Fibroblast of mammary gland (primary cell): ENCODE measurements around the gene GPAT3.
"Not testable (repeated sequence)": the region's sequence is repeated elsewhere in the genome, so short reads cannot be mapped to it uniquely, and the experiment has no call there.

Source experiments
- DNase-seq: peaks from one replicate; pipeline ENCODE4 v3.0.0-alpha.2; 2010; ENCODE audit warnings: low read depth
- H3K4me3 ChIP-seq: 2 replicates; pipeline ENCODE4 v1.5.1; 2011; ENCODE audit warnings: low read depth, mild to moderate bottlenecking, low read length, moderate library complexity; ENCODE audit not compliant: control insufficient read depth
- TF ChIP-seq, protein P1 (sequence below): conservative IDR thresholded peaks from 2 replicates; pipeline ENCODE4 v1.5.1; 2011; ENCODE audit warnings: low read depth, low read length, inconsistent platforms; ENCODE audit not compliant: control insufficient read depth, insufficient read depth

GPAT3 gene

DNA sequence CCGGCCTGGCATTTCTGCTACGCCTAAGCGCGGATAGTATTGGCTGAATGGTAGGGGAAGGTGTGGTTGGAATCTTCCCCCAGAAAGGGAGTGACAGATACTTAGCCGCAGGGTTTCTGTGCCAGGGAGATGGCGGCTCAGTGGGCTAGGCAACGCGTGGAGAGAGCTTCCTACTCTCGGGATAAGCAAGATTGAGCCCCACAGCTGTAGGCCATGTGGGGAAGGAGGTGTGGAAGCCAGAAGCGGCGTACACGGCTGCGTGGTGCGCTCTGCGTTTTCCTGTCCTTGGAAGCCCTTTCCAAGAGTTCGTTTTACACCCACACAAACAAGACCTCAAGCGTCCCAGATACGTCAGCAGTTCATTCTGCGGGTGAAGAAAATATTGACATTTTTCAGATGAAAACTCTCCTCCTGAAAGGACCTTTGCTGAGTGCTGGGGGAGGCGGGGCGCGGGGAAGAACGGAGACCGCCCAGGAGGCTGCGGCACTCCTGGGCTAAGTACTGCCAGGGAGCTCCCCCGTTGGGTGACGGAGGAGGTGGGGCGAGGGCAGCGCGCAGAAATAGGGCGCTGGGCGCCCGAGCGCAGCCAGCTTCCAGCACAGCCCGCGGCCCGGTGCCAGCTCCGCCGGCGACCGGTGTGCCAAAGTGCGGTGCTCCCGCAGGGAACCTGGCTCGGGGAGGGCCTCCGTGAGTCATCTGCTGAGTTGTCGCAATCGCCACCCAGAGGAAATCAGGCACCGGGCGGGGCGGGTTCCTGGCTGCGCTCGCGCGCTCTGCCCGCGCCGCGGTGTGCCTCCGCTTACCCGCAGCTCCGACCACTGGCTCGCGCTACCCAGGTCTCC, at the start of gene GPAT3:
Gene GPAT3, plus strand, starts transcription at position 589 of the 842 bp plus-strand sequence. CDS start 515 bp downstream, outside the sequence.
- peak; percentile 87 for DNase-seq
- TF ChIP-seq, protein P1, sequence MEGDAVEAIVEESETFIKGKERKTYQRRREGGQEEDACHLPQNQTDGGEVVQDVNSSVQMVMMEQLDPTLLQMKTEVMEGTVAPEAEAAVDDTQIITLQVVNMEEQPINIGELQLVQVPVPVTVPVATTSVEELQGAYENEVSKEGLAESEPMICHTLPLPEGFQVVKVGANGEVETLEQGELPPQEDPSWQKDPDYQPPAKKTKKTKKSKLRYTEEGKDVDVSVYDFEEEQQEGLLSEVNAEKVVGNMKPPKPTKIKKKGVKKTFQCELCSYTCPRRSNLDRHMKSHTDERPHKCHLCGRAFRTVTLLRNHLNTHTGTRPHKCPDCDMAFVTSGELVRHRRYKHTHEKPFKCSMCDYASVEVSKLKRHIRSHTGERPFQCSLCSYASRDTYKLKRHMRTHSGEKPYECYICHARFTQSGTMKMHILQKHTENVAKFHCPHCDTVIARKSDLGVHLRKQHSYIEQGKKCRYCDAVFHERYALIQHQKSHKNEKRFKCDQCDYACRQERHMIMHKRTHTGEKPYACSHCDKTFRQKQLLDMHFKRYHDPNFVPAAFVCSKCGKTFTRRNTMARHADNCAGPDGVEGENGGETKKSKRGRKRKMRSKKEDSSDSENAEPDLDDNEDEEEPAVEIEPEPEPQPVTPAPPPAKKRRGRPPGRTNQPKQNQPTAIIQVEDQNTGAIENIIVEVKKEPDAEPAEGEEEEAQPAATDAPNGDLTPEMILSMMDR = no peak
- H3K4me3 ChIP-seq = peak within 1 kb of the TSS; percentile 68

DNA sequence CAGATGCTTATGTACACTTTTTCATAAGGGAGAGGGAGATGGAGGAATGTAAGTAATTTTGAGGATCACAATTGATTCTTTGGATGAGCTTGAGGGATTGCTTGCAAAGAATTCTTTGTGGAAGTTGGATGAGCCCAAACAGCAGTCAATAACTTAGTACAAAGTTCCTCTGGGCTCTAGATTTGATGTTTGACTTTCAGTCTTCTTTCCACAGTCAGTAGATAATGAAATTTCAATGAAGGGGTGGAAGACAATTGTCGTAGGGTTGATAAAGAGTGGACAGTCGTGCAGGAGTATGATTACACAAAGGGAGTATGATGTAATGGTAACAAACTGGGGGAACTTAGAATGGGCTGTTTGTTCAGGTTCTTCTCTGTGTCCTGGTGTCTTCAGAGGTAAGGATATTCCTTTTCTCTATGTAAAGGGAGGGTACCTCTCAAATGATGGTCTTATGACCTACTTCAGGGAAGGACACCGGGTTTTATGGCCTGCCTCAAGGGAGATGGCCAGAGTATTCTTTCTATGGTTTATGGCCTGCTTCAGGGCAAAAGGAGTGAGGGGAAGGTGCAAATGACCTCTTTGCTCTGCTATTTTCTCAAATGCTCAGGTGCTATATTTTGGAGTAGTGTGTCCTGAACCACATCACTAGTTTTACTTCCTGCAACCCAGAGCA, 49.3 kb upstream of the GPAT3 start:
- TF ChIP-seq, protein P1 = no peak
- no peak for DNase-seq
- H3K4me3 ChIP-seq = no peak overlapping the region

DNA sequence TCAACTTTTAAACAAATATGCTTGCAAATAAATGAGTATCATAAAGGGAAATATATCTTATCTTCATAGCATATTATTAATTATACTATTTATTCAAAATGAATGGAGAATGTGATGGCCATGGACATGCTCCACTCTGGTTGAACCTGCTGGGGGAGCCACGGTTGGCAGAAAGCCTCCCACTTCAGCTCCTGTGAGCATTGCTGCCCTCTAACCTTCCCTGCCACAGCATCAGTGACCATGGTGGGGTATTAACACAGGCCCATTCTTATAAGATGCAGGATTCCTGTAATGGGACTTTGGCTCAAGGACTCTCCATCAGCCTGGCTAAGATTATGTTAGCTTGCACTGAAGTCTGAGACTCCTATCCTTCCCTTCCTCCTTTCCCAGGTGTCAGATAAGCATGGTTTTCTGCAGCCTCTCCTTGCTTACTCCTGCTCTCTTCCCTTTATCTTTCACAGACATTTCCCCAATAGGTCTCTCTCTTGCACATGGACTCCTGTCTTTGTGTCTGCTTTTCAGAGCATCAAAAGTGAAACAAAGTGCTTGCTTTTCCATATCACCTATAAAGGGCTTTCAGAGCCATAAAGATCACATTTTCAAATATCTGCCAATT, 46.1 kb upstream of the GPAT3 start:
- H3K4me3 ChIP-seq = no peak overlapping the region
- no peak for DNase-seq
- TF ChIP-seq, protein P1 = no peak

DNA sequence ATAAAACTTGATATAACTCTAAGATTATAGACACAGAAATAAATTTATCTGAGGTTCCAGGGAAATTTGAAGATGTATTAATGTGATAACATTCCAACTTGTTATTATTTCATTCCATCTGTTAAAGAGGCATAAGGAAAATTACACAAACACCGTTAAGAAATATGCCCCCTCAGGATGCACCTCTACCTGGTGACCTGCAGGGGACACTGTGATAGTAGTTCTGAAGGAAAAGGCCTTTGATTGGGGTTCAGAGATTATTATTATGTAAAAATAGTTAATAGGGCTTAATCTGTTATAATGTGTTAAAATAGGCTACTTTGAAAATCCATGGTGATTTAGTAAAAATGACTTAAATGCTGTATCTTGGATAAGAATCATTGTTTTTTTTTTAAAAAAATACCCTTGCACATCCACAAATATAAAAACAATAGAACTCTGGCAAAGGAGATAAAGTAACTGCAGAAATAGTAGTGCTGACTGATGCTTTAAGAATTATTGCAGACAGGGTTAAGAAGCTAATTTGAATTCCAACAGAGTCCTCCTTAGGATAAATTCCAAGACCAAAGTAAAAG, 44.9 kb upstream of the GPAT3 start:
- H3K4me3 ChIP-seq = no peak overlapping the region
- TF ChIP-seq, protein P1 = peak; percentile 91
- DNase-seq = peak; percentile 34

DNA sequence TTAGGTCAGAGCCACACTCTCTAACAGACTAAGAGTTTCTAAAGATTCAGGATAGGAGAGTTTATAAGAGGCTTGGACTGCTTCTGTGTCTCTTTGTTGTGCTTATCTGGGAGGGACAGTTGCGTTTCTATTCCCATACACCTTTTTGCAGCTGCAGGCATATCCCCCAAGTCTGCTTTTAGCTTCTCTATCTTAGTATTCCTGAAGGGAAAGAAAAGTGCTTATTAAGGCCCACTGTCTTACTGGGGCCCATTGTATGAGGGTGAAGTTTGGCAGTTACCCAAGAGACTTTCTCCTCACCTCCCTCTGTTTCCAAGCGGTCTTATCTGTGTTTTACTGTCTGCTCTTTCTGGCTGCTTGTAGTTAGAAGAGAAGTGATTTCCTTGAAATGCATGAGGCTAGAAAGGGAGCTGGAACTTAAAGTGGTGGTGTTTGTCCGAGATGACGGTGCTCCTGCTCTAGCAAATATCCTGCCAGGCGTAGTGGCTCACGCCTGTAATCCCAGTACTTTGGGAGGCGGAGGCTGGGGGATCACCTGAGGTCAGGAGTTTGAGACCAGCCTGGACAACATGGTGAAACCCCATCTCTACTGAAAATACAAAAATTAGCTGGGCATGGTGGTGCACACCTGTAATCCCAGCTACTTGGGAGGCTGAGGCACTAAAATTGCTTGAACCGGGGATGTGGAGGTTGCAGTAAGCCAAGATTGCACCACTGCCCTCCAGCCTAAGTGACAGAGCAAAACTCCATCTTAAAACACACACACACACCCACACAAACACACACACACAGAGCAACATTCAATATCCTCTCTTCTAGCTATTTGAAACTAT, 39.6 kb upstream of the GPAT3 start:
- not testable (repeated sequence) for DNase-seq, H3K4me3 ChIP-seq

DNA sequence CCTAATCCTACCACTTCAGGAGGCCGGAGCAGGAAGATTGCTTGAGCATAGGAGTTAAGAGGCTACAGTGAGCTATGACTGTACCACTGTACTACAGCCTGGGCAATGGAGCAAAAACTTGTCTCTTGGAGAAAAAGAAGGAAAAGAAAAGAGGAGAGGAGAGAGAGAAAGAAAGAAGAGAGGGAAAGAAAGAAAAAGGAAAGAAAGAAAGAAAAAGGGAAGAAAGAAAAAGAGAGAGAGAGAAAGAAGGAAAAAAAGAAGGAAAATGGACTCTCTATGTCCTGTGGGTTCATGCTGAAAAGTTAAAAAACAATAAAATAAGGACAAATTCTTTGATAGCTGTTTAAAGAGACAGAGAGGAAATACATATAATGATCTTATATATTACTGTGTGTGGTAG, 37.7 kb upstream of the GPAT3 start:
- DNase-seq = no peak
- no peak overlapping the region for H3K4me3 ChIP-seq
- TF ChIP-seq, protein P1 = no peak

DNA sequence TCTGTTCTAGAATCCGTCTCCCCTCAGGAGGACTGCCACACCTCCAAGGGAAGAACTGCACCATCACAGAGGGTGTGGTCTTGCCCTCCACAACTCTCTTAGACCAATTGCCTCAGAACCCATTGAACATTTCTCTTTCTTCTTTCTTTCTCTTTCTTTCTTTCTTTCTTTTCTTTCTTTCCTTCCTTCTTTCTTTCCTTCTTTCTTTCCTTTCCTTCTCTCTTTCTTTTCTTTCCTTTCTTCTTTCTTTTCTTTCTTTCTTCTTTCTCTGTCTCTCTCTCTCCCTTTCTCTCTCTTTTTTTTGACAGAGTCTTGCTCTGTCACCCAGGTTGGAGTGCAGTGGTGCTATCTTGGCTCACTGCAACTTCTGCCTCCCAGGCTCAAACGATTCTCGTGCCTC, 34.2 kb upstream of the GPAT3 start:
- DNase-seq, H3K4me3 ChIP-seq: not testable (repeated sequence)
